GM19463 (cell line): ENCODE results near the gene ADTRP.
"Not testable (repeated sequence)": the region's sequence is repeated elsewhere in the genome, so short reads cannot be mapped to it uniquely, and the experiment has no call there.

Experiments used
- ATAC-seq: cut with Tn5 transposase; IDR thresholded peaks from one replicate; pipeline ENCODE4 v1.9.1; 2021; ENCODE audit warnings: mild to moderate bottlenecking, moderate library complexity; ENCODE audit not compliant: unreplicated experiment

Gene ADTRP

DNA sequence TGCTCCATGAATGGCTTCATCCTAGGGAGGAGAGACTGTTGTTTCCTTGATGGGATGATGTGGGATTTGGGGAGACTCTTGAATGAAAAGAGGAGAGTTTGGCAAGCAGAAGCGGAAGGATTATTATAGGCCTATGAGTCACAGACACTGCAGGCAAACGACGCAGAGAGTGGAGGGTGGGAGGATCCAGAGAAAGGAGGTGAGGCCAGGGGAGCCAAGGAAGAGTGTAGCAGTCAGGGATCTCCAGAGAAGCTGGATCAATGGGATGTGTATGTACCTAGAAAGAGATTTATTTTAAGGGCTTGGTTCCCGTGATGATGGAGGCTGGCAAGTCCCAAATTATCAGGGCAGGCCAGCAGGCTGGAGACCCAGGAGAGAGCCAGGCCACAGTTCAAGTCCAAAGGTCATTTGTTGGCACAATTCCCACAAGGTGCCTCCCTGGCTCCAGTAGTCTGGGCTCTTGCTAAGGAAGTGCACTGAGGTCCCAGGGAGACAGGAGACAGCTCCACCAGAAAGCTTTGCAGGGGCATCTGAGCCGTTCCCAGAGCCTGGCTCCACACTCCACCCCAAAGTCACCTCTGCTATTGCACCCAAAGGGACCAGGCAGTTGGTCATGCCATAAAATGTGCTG is 76.0 kb downstream of the ADTRP start:
- no peak for ATAC-seq

DNA sequence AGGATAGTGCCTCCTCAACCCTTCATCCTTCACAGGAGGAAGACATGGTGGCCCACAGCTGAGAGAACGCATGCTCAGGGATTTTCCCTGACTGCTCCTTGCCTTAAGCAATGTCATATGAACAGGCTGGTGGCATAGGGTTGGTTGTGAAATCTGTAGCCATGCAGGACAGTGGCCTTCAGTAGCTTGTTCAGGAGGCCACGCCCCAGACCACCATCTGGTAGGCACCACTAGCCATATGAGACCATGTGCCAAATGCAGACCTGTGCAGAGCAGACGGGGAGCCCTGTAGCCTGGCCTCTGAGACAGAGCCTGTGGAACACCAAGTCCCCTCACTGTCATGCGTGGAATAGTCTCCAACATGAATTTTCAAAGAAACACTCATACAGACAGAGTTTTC is 76.5 kb downstream of the ADTRP start:
- ATAC-seq: no peak

- no peak for ATAC-seq
Observed at GRCh38 chr6:11701573-11701972, 77.0 kb downstream of the ADTRP start.

DNA sequence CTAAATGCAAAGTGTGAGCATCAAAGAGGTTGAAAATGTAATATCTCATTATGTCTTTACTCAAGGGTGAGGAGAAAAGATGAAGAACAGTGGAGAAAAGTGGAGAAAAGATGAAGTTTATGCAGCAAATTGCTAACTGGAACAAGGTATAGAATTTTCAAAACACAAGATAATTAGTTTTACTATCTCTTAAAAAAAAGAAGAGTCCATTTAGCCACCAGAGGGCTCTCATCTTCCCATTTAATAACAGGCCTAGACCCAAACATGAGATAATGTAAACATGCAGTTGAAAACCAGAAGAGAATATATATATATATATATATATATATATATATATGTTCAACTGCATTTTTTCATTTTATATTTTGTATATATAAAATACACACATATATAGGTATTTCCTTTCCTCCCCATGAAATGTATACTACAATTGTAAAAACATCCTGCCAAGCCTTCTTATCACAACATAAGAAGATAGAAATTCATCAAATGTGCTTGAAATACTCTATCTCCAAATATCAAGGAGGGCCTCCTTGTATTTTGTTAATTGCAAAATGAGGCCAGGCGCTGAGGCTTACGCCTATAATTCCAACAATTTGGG is 78.4 kb downstream of the ADTRP start:
- no peak for ATAC-seq

GRCh38 chr6:11699576-11699975 is 79.0 kb downstream of the ADTRP start:
- no peak for ATAC-seq

DNA sequence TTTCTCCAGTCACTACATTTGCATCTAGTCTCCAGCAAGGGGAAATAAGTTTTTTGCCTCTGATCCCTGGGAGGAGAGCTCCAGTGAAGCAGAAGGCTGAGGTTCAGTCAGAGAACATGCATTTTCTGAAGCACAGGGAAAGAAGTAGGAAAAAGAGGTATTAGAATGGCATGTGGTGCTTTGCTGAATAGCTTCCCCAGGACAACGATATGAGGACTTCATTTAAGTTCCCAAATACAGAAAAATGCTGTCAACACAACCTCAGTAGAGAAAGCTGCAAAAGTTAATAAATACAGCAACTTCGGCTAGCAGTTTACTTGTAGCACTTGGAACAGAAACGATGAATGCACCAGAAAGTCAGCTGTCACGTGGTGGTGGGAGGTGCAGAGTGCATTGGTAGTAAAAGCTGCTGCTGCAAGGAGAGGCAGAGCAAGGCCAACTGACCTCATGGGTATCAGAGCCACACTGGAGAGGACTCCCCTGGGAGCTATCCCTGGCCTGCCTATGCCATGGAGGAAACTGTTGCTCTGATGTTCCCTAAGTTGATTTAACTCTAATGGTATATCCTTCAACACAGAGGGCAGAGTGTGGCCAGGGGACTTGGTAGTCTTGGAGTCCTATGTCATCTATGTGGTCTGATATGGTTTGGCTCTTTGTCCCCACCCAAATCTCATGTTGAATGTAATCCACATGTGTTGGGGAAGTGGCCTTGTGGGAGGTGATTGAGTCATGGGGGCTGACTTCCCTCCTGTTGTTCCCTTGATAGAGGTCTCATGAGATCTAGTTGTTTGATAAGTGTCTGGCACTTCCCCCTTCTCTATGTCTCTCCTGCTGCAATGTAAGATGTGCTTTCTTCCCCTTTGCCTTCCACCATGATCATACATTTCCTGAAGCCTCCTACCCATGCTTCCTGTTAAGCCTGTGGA is 85.9 kb downstream of the ADTRP start:
- ATAC-seq: no peak

DNA sequence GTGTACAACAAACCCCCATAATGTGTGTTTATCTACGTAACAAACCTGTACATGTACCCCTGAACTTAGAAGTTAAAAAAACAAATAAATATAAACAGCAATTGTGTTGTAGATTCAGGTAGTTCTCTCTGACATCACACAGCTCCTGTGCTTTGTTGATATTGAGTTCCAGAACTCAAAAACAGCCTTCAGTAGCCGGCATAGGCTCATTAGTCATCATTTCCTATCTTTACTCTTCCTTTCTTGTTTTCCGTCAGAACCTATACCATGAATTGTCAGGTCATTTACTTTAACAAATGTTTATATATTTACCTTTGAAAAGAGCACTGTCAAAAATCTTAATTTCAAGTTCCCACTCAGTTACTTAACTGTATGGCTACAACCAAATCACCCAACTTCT is 88.8 kb downstream of the ADTRP start:
- ATAC-seq: no peak

DNA sequence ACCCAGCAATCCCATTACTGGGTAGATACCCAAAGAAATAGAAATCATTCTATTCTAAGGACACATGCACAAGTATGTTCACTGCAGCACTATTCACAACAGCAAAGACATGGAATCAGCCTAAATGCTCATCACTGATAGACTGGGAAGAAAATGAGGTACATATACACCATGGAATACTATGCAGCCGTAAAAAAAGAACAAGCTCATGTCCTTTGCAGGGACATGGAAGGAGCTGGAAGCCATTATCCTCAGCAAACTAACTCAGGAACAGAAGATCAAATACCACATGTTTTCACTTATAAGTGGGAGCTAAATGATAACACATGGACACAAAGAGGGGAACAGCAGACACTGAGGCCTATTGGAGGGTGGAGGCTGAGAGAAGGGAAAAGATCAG is 89.2 kb downstream of the ADTRP start:
- not testable (repeated sequence) for ATAC-seq

DNA sequence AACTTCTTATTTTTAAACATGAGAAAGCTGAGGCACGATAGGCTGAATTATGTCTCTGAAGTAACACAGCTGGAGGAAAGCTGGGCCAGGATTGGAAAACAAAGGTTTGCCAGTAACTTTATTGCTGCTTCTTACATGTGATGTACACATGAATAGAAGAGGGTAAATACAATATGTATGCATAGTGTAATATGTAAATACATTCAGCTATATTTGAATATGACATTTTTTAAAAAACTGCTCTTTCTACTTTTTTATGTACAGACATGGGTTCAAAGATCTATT is 90.2 kb downstream of the ADTRP start:
- no peak for ATAC-seq

DNA sequence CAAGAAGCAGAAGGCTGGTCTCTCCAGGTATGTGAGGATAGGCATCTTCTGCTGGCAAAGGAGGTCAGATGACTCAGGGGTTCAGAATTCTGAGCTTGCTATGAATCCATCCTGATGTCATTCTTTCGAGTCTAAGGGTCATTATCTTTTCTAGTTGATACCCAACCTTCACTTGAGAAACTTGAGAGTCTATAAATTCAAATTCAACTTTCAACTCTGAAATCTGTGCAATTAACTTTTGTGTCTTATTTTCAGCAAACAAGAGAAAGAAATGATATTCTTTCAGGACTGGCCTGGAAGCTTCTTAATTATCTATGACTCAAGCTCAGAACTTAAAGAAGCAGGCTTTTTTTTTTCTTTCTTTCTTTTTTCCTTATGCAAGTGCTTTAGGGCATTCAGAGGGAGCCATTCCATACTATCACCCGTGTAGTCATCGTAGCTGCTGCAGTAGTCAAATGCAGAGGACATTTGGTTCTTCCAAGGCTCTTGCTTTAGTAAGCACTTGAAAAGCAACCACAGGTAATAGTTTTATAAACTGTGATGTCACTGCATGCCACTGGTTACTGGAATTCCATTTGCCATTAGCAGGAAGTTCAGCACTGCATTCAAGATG is 93.0 kb downstream of the ADTRP start:
- no peak for ATAC-seq

- no peak for ATAC-seq
Observed at GRCh38 chr6:11684901-11685480, 93.6 kb downstream of the ADTRP start.

- ATAC-seq: no peak
Observed at GRCh38 chr6:11683871-11684270, 94.7 kb downstream of the ADTRP start.

DNA sequence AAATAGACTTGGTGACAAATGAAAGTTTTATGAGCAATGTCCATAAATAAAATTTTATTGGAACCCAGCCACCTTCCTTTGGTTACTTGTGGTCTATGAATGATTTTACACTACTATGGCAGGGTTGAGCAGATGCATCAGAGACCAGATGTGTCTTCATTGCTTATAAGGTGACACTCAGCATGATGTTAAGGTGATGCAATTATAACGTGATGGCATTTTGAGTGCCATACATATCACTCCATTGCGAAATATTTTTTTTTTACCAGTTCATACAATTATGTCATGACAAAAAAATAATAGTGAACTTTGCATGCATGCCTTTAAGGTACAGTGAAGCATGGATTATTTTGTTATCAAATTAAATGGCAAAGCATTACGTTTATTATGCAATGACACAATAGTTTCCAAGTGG is 96.0 kb downstream of the ADTRP start:
- ATAC-seq: no peak

DNA sequence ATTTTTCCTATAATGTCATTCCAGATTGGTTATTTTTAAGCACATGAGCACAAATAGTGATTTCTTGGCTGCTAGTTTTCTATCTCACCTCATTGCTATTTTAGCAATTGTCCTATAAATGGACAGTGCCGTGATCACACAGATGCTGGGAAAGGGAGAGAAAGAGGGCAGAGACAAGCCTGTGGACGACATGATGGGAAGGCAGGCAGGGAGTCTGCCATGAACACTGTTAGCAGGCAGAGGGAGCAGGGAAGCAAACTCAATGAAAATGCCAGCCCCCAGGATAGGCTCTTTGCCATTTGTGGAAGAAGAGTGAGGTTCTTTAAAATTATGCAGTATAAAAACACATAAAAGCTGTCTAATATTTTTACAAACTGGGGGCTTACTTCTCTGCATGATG is 96.8 kb downstream of the ADTRP start:
- ATAC-seq: no peak

DNA sequence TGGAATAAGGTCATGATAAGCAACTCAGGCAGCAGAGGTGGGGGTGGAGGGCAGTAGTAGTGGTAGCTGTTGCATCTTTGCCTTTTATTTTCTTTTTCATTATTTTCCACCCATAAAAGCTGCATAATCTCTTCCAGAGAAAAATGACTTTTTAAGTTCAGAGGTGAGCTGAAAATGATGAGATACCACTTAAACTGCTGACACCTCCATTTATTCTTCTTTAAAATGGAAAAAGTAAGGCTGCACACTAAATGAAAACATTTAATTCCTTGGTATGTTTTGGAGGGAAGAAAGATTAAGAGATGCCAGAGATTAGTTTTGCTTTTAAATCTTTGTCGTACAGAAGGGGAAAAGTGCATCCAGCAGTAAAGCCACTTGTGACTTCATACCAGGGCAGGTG is 97.2 kb downstream of the ADTRP start:
- ATAC-seq: no peak

DNA sequence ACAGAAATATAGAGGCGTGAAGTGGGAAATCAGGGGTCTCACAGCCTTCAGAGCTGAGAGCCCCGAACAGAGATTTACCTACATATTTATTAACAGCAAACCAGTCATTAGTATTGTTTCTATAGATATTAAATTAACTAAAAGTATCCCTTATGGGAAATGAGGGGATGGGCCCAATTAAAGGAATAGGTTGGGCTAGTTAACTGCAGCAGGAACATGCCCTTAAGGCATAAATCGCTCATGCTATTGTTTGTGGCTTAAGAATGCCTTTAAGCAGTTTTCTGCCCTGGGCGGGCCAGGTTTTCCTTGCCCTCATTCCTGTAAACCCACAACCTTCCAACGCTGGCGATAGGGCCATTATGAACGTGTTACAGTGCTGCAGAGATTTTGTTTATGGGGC is 98.1 kb downstream of the ADTRP start:
- not testable (repeated sequence) for ATAC-seq

GRCh38 chr6:11679099-11679498 is 99.5 kb downstream of the ADTRP start:
- ATAC-seq: no peak

- no peak for ATAC-seq
Observed at GRCh38 chr6:11675601-11676000, 103.0 kb downstream of the ADTRP start.

- no peak for ATAC-seq
Observed at GRCh38 chr6:11672669-11673068, 105.9 kb downstream of the ADTRP start.

DNA sequence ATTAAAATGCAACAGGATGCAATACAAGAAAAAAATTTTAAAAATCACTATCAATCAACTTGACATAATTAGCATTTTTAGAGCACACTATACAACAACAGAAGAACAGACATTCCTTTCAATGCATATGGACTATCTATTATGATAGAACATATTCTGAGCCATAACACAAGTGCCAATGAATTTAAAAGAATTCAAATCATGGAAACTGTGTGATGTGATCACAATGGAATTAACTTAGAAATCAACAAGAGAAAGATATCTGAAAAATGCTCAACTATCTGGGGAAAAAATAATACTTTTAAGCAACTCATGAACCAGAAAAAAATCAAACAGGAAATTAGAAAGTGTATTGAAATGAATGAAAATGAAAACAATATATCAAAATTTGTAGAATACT is 106.3 kb downstream of the ADTRP start:
- no peak for ATAC-seq

- no peak for ATAC-seq
Observed at GRCh38 chr6:11669696-11670095, 108.9 kb downstream of the ADTRP start.
